Activated CD4-positive, alpha-beta T cell treated with anti-CD3 and anti-CD28 coated beads for 1 hour (primary cell): ENCODE data around the gene IGF2BP3.

ENCODE experiments used
- DNase-seq: peaks from one replicate; pipeline ENCODE4 v3.0.0-alpha.2; 2020

IGF2BP3 gene

DNA sequence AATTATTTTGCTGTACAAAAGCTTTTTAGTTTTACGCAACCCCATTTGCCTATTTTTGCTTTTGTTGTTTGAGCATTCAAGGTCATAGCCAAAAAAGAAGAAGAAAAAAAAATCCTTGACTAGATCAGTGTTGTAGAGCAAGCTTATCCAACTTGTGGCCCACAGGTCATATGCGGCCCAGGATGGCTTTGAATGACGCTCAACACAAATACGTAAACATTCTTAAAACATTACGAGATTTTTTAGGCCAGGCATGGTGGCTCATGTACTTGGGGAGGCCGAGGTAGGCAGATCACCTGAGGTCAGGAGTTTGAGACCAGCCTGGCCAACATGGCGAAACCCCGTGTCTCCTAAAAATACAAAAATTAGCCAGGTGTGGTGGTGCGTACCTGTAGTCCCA is 179.3 kb downstream of the IGF2BP3 start:
- no peak for DNase-seq

GRCh38 chr7:23287612-23288011 is 182.7 kb downstream of the IGF2BP3 start:
- no peak for DNase-seq

DNA sequence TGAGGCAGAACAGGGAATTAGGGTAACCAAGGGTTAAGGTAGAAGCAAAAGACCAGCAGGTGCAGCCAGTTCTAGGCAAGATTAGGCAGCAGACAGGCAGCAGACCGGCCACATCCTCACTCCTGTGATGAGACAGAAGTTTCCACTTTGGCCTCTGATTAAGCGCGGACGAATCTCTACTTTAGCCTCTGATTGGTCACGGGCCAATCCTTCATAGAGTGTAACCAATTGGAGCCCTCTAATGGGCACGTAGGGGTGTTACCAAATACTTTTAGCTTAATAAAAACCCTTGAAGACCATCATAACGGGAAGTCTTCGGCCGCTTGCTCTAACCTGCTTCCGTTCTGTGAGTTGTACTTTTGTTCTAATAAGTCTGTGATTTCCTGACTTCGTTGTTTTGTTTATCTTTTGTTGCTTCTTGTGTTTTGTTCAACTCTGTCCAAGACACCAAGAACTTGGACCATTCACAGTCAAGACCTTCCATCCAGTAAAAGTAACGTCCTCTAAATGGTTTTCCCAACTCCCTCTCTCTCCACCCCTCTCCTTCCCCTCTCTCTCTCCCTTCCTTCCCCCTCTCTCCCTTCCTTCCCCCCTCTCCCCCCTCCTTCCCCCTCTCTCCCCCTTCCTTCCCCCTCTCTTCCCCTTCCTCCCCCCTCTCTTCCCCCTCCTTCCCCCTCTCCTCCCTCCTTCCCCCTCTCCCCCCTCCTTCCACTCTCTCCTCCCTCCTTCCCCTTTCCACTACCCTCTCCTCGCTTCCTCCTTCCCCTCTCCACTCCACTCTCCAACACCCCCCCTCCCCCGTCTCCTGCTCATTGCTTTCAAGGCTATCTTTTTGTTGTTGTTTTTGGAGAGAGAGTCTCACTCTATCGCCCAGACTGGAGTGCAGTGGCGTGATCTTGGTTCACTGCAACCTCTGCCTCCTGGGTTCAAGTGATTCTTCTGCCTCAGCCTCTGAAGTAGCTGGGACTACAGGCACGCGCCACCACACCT is 184.3 kb downstream of the IGF2BP3 start:
- DNase-seq: no peak

DNA sequence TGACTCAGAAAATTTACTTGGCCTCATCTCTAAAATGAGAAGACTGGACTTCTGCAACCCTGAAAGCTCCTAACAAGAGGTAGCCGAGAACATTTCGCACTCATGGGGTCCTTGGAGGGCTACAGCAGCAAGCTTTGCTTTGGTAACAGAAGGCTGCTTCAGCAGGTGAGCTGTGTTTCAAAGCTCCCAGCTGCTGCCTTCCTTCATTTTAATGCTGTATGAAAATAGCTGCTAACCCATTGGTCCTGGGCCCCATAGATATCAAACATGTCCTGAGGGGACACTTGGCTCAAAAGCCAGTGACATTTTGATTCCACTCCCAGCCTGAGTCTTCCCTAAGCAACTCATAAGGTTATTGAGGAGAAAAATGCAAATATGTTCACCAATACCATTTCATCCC is 185.4 kb downstream of the IGF2BP3 start:
- DNase-seq: no peak

DNA sequence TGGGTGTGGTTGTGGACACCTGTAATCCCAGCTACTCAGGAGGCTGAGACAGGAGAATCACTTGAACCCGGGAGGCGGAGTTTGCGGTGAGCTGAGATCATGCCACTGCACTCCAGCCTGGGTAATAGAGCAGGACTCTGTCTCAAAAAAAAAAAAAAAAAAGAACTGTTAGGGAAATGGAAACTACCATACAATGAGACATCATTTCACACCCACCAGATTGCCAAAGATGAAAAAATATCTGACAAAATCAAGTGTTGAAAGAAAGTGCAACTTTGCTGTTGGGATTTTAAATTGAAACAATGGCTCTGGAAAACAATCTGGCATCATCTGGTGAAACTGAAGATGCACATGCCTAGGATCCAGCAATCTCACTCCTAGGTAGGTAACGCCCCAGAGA is 187.2 kb downstream of the IGF2BP3 start:
- DNase-seq: no peak

GRCh38 chr7:23279819-23280525 is 190.3 kb downstream of the IGF2BP3 start:
- DNase-seq: no peak

GRCh38 chr7:23277359-23277989 is 192.8 kb downstream of the IGF2BP3 start:
- DNase-seq: no peak

DNA sequence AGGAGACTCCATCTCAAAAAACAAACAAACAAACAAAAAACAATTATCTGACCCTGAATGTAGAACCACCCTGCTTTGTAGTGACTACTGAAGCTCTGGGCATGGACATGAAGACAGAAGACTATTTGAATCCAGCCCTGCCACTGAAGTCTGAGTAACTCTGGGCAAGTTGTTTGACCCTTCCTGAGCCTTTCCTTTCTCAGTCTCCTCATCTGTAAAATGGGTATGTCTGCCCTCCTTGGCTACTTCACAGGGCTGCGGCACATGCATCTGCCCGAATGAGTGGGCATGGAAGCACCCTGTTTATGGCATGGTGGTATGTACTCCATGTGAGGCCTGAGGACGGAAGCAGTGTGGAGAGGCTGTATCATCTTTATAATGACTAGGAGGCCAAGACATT is 193.3 kb downstream of the IGF2BP3 start:
- DNase-seq: no peak

- no peak for DNase-seq
Observed at GRCh38 chr7:23276376-23276775, 193.9 kb downstream of the IGF2BP3 start.

DNA sequence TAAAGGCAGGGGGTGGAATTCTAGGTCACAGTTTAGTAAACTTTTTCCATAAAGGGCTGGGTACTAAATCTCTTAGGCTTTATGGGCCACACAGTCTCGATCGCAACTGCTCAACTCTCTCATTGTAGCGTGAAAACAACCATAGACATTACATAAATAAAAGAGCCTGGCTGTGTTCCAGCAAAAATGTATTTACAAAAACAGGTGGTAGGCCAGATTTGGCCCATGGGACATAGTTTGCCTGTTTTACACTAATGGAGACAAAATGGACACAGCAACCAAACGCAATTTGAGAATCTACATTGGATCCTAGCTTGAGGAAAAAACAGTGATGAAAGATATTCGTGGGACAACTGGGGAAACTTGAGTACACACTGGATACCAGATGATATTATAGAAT is 194.4 kb downstream of the IGF2BP3 start:
- no peak for DNase-seq

DNA sequence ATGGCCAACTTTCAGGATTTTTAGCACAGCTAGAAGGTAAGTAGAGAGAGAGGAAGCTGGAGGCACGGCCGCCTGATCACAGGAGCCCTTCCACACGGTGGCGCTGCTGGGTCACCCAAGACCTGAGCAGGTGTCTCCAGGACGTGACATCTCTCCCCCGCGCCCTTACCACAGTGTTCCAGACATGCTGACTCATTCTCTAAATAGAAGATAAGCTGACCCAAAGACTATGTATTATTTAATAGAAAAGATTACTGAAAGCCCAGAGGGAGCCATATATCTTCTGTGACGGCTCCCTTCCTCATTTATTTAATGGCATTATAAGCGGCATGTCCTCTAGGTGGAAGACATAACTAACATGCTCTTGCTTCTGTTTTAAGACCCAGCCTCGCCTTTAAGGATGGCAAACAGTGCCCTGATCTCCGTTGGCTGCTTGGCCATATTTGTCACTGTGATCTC is 197.1 kb downstream of the IGF2BP3 start:
- peak; percentile 84 for DNase-seq

- DNase-seq: no peak
Observed at GRCh38 chr7:23272275-23272674, 198.0 kb downstream of the IGF2BP3 start.

GRCh38 chr7:23268746-23269145 is 201.5 kb downstream of the IGF2BP3 start:
- no peak for DNase-seq

DNA sequence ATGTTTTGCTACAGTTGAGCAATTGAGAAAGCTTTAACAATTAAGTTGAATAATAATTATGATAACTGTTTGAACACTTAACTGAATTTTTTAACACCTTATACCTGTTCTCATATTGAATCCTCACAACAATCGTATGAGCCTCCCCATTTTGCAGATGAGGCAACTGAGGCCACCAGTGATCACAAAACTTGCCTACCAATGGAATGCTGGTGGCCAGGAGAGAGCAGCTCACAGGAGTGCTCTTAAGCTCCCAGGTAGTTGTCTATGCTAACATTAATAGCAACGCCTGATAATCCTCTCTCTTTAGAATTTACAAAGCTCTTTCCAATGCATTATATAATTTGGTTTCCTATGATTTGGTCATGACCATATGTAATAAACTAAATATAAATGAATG is 202.1 kb downstream of the IGF2BP3 start:
- no peak for DNase-seq

DNA sequence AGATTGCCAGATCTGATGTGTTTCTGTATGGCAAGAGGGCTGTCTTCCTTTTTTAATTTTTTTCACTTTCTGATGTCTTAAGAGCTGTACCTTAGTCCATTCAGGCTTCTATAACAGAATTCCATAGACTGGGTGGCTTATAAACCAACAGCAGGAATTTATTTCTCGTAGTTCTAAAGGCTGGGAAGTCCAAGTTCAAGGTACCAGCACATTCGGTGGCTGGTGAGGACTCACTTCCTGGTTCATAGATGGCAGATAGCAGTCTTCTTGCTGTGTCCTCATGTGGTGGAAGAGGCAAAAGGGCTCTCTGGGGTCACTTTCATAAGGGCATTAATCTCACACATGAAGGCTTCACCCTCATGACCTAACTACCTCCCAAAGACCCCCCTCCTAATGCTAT is 202.9 kb downstream of the IGF2BP3 start:
- no peak for DNase-seq

- no peak for DNase-seq
Observed at GRCh38 chr7:23266918-23267317, 203.4 kb downstream of the IGF2BP3 start.

DNA sequence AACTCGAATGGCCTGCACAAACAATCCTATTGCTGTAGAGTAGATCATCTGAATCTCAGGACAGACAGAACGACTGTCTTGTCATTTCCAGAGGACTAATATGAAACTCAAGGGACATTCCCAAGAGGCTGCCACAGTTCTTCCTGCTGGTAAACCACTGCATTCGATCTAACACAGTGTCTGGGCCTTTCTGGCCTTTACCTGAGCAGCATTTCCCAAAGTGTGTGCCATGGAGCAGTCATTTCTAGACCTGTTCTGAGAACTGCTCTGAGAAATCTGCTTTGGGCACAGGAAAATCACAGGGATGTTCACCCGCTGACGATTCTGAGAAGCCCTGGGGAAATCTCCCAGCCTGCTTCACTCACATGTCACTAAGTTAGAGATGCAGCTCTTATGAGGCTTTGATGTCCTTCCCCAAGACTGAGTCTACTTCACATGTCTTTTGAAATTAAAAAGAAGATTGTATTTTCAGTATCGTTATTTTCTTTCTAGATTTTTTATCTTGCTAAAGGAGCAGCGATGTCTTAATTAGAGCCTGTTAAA is 205.3 kb downstream of the IGF2BP3 start:
- DNase-seq: no peak

DNA sequence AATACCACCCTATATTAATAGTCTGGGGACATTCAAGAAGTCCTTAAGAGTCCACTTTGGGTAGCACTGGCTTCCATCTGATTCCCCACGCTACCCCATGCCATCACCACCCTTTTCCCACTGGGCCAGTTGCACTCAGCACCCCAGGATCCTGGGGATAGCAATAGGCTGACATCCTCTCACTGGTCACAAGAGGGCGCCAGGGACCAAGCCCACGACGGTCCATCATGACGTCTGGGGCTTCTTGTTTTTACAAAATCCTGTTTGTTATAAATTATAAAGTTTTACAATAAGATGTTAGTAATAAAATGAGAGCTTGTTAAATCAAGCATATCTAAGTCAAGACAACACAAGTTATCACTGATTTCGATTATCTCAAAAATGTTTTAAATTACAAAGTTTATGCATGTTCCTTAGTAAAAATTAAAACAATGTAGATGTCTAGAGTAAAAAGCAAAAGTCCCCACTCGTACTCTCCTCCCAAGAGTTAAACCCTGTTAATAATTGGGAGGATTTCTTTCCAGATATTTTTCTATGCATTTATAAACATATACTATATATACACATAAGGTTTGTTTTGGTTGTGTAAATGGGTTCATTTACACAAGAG is 208.3 kb downstream of the IGF2BP3 start:
- DNase-seq: peak; percentile 23

DNA sequence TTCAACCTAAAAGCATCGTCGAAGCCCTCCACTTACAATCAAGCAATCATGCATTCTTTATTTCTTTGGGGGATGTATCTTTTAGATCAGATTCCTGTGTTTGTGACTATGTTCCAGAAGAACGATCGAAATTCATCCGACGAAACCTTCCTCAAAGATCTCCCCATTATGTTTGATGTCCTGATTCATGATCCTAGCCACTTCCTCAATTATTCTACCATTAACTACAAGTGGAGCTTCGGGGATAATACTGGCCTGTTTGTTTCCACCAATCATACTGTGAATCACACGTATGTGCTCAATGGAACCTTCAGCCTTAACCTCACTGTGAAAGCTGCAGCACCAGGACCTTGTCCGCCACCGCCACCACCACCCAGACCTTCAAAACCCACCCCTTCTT is 209.9 kb downstream of the IGF2BP3 start:
- no peak for DNase-seq
